HL-60 (cell line): ENCODE data around the gene DHRS7C.

ENCODE experiments used
- POLR2AphosphoS5 ChIP-seq: IDR thresholded peaks from 2 replicates; pipeline ENCODE4 v1.6.1; 2012; ENCODE audit warnings: low read depth
- TF ChIP-seq, protein P1 (sequence below): IDR thresholded peaks from one replicate; pipeline ENCODE4 v1.5.1; 2011; ENCODE audit warnings: low read length, control low read depth, inconsistent platforms; ENCODE audit not compliant: insufficient read depth

DNA sequence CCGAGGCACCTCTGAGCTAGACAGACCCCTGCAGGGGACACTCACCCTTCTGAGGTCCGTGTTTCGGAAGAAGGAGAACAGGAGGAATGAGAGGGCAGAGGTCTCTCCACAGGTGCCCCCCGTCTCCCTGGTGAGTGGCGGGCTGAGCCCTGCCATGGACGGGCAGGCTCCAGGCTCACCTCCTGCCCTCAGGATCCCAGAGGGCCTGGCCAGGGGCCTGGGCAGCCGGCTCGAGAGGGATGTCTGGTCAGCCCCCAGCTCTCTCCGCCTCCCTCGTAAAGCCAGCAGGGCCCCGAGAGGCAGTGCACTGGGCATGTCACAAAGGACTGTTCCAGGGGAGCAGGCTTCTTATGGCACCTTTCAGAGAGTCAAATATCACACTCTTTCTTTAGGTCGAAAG, 62.8 kb downstream of the DHRS7C start:
- no peak for TF ChIP-seq POLR2AphosphoS5
- TF ChIP-seq, protein P1, sequence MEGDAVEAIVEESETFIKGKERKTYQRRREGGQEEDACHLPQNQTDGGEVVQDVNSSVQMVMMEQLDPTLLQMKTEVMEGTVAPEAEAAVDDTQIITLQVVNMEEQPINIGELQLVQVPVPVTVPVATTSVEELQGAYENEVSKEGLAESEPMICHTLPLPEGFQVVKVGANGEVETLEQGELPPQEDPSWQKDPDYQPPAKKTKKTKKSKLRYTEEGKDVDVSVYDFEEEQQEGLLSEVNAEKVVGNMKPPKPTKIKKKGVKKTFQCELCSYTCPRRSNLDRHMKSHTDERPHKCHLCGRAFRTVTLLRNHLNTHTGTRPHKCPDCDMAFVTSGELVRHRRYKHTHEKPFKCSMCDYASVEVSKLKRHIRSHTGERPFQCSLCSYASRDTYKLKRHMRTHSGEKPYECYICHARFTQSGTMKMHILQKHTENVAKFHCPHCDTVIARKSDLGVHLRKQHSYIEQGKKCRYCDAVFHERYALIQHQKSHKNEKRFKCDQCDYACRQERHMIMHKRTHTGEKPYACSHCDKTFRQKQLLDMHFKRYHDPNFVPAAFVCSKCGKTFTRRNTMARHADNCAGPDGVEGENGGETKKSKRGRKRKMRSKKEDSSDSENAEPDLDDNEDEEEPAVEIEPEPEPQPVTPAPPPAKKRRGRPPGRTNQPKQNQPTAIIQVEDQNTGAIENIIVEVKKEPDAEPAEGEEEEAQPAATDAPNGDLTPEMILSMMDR = no peak
